MM.1S (cell line): ENCODE measurements around the gene NEMP1.

Experiments used
- DNase-seq: peaks from one replicate; pipeline ENCODE4 v3.0.0-alpha.2; 2015
- H2AFZ ChIP-seq: fragments of 300-600 bp; sonication (generic); 2 replicates; pipeline ENCODE4 v1.6.0; 2016; ENCODE audit warnings: antibody characterized with exemption, low read length
- H3F3A ChIP-seq: fragments of 300-600 bp; sonication (generic); 2 replicates; pipeline ENCODE4 v1.6.1; 2016; ENCODE audit warnings: mild to moderate bottlenecking, antibody characterized with exemption, low read length, moderate library complexity, mixed read lengths; ENCODE audit not compliant: insufficient read depth
- H3K27ac ChIP-seq: fragments of 300-600 bp; sonication (generic); 2 replicates; pipeline ENCODE4 v1.5.1; 2016; ENCODE audit warnings: mild to moderate bottlenecking, low read length
- H3K27me3 ChIP-seq: fragments of 300-600 bp; sonication (generic); replicated peaks from 2 replicates; pipeline ENCODE4 v1.6.0; 2016; ENCODE audit warnings: low read length; ENCODE audit not compliant: insufficient read depth
- H3K36me3 ChIP-seq: fragments of 300-600 bp; sonication (generic); replicated peaks from 2 replicates; pipeline ENCODE4 v1.6.1; 2016; ENCODE audit warnings: mild to moderate bottlenecking, low read length, mixed read lengths; ENCODE audit not compliant: insufficient read depth
- H3K4me1 ChIP-seq: fragments of 300-600 bp; sonication (generic); 2 replicates; pipeline ENCODE4 v1.6.1; 2016; ENCODE audit warnings: low read length, mixed read lengths
- H3K4me2 ChIP-seq: fragments of 300-600 bp; sonication (generic); 2 replicates; pipeline ENCODE4 v1.6.0; 2016; ENCODE audit warnings: low read depth, low read length
- H3K4me3 ChIP-seq: fragments of 300-600 bp; sonication (generic); 2 replicates; pipeline ENCODE4 v1.5.1; 2016; ENCODE audit warnings: low read length, mixed read lengths
- H3K79me2 ChIP-seq: fragments of 300-600 bp; sonication (generic); 2 replicates; pipeline ENCODE4 v1.6.1; 2016; ENCODE audit warnings: mixed run types, low read length, mixed read lengths
- H3K9ac ChIP-seq: fragments of 300-600 bp; sonication (generic); 2 replicates; pipeline ENCODE4 v1.6.1; 2016; ENCODE audit warnings: low read length, mixed read lengths
- H3K9me2 ChIP-seq: fragments of 300-600 bp; sonication (generic); replicated peaks from 2 replicates; pipeline ENCODE4 v1.6.1; 2016; ENCODE audit warnings: mild to moderate bottlenecking, low read length, mixed read lengths; ENCODE audit not compliant: insufficient read depth
- H3K9me3 ChIP-seq: fragments of 300-600 bp; sonication (generic); replicated peaks from 2 replicates; pipeline ENCODE4 v1.6.1; 2016; ENCODE audit warnings: mild to moderate bottlenecking, low read length, mixed read lengths; ENCODE audit not compliant: insufficient read depth
- H4K20me1 ChIP-seq: fragments of 300-600 bp; sonication (generic); 2 replicates; pipeline ENCODE4 v1.6.1; 2016; ENCODE audit warnings: mild to moderate bottlenecking, low read length, moderate library complexity, mixed read lengths; ENCODE audit not compliant: insufficient read depth
- CTCF ChIP-seq: fragments of 300-600 bp; sonication (generic); IDR thresholded peaks from 2 replicates; pipeline ENCODE4 v1.5.1; 2016; ENCODE audit warnings: antibody characterized with exemption, low read length, mixed read lengths
- EZH2 ChIP-seq: fragments of 300-600 bp; sonication (generic); optimal IDR thresholded peaks from 2 replicates; pipeline ENCODE3; 2017; ENCODE audit warnings: low read depth, mild to moderate bottlenecking, antibody characterized with exemption, low read length, mixed read lengths
- EZH2phosphoT487 ChIP-seq: fragments of 300-600 bp; sonication (generic); IDR thresholded peaks from 2 replicates; pipeline ENCODE4 v1.6.1; 2018; ENCODE audit warnings: antibody characterized with exemption, low read length

The NEMP1 gene

GRCh38 chr12:57031138-57031725, 47.4 kb downstream of the NEMP1 start:
- no peaks in the 10 kb centered on the region for H3F3A ChIP-seq

GRCh38 chr12:57029457-57029856, 49.1 kb downstream of the NEMP1 start:
- Histone ChIP-seq H3K27me3 (no peaks in the 10 kb centered on the region), H3K4me1 (no peaks in the 10 kb centered on the region), H4K20me1 (no peaks in the 10 kb centered on the region), H3K4me3 (no peak overlapping the region), H3K27ac (no peak overlapping the region), H2AFZ (no peak overlapping the region), H3K79me2 (no peaks in the 10 kb centered on the region), H3K4me2 (no peak overlapping the region), H3K9me3 (no peaks in the 10 kb centered on the region), H3K36me3 (no peaks in the 10 kb centered on the region), H3K9ac (no peak overlapping the region), H3K9me2 (no peaks in the 10 kb centered on the region), H3F3A (no peaks in the 10 kb centered on the region)
- no peak for DNase-seq
- TF ChIP-seq CTCF (no peak), EZH2 (no peak), EZH2phosphoT487 (no peak)

More at GRCh38 chr12:57031138-57031725, 47.4 kb downstream of the NEMP1 start:
- TF ChIP-seq EZH2 (no peak), EZH2phosphoT487 (no peak), CTCF (peak; percentile 32)
- Histone ChIP-seq H3K27ac (no peak overlapping the region), H3K27me3 (no peaks in the 10 kb centered on the region), H3K4me2 (peak overlapping the region; percentile 13; the same call in 1 of the 2 replicates), H4K20me1 (no peaks in the 10 kb centered on the region), H3K9me3 (no peaks in the 10 kb centered on the region), H3K79me2 (no peaks in the 10 kb centered on the region), H3K36me3 (no peaks in the 10 kb centered on the region), H2AFZ (peak overlapping the region; percentile 59), H3K4me3 (no peak overlapping the region), H3K9me2 (no peaks in the 10 kb centered on the region), H3K9ac (no peak overlapping the region), H3K4me1 (no peaks in the 10 kb centered on the region)
- peak; percentile 43 for DNase-seq

GRCh38 chr12:57027805-57028153, 50.8 kb downstream of the NEMP1 start:
- no peak overlapping the region for H3K4me2 ChIP-seq
- H3F3A ChIP-seq, result no peaks in the 10 kb centered on the region
- no peak overlapping the region for H3K27ac ChIP-seq
- H3K4me1 ChIP-seq, result no peaks in the 10 kb centered on the region
- no peak overlapping the region for H3K4me3 ChIP-seq
- H3K36me3 ChIP-seq, result no peaks in the 10 kb centered on the region
- H3K9me3 ChIP-seq, result no peaks in the 10 kb centered on the region
- no peak overlapping the region for H2AFZ ChIP-seq
- no peak for TF ChIP-seq CTCF
- TF ChIP-seq EZH2phosphoT487, result no peak
- TF ChIP-seq EZH2, result no peak
- H3K79me2 ChIP-seq, result no peaks in the 10 kb centered on the region
- H3K9ac ChIP-seq, result no peak overlapping the region
- H4K20me1 ChIP-seq, result no peaks in the 10 kb centered on the region
- H3K9me2 ChIP-seq, result no peaks in the 10 kb centered on the region
- no peak for DNase-seq
- H3K27me3 ChIP-seq, result no peaks in the 10 kb centered on the region
